CD4-positive, alpha-beta T cell treated with Interleukin-2 at 100 ng/mL for 4 hours (primary cell): Measurements from ENCODE around the gene MDM4.
"Not testable (repeated sequence)": the region's sequence is repeated elsewhere in the genome, so short reads cannot be mapped to it uniquely, and the experiment has no call there.

Source experiments
- DNase-seq: peaks from one replicate; pipeline ENCODE4 v3.0.0-alpha.2; 2020; ENCODE audit warnings: low spot score

The MDM4 gene, protein sequence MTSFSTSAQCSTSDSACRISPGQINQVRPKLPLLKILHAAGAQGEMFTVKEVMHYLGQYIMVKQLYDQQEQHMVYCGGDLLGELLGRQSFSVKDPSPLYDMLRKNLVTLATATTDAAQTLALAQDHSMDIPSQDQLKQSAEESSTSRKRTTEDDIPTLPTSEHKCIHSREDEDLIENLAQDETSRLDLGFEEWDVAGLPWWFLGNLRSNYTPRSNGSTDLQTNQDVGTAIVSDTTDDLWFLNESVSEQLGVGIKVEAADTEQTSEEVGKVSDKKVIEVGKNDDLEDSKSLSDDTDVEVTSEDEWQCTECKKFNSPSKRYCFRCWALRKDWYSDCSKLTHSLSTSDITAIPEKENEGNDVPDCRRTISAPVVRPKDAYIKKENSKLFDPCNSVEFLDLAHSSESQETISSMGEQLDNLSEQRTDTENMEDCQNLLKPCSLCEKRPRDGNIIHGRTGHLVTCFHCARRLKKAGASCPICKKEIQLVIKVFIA

DNA sequence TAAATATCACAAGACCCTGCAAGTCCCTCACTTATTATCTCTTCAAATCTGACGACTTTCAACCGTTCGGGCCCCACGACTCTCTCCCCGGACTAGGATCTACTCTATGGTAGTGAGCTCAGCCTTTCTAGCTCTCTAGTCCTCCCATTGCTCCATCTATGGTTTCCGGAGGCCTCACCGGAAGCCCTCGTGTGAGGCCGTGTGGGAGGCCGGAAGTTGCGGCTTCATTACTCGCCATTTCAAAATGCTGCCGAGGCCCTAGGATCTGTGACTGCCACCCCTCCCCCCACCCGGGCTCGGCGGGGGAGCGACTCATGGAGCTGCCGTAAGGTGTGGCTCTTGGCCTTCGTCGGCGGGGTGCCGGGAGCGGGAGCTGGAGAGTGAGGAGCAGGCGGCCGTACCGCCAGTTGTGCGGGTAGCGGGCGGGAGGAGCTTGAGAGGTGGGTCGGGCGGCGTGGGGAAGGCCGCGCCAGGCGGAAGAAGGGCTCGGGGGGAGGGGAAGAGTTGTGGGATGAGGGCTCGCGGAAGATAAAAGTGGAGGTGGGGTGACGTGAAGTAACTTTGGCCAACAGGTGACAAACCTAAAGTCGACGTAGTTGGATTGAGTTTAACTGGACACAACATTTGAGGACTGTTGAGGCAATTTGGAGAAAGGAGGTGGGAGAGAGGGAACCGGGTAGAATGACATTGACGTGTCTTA lies at the start of gene MDM4:
Gene MDM4, plus strand, starts transcription at position 227 of the 700 bp plus-strand sequence. CDS start 9,113 bp downstream, outside the sequence.
- peak; percentile 95 for DNase-seq

DNA sequence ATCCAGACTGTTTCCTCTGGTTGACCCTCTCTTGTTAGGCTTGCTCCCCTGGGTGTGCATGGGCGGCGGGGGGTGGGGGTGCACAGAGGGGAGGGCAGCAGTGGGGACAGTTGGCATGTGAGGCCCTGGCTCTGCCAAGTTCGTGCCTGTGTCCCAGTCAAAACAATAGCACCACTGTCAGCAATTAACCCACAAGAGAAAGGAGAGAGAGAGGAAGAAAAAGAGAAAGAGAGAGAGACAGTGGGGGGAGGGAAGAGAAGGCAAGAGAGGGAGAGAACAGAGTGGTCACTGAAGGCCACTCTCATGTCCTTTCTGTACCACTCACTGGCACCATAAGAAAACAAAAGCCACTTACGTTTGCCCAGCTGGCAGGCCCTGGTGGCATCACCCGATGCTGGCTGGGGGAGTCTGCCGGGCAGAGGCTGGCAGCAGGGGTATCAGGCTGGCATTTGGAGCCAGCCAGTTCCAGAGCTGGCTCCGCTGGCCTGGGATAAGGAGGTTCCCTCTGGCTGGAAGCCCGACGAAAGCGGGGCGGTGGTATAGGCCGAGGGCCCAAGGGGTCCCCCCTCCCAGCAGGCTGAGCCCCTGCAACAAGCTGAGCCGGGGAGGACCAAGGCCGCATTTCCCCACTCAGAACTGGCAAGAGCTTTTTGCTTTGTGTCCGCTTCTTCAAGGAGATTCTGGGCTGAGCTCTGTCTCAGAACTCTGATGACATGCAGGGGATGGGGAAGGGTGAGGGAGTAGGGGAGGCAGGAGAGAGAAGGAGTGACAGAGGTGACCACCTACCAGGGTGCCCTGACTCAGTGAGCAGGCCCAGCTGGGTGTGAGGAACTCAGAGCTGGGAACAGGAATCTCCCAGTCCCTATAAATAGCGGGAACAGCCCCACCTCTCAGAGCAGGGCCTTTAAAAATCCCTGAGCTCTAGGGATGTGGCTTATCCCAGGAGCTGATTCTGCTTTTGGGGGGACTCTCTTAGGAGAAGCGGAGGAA lies 49.5 kb upstream of the MDM4 start:
- no peak for DNase-seq

DNA sequence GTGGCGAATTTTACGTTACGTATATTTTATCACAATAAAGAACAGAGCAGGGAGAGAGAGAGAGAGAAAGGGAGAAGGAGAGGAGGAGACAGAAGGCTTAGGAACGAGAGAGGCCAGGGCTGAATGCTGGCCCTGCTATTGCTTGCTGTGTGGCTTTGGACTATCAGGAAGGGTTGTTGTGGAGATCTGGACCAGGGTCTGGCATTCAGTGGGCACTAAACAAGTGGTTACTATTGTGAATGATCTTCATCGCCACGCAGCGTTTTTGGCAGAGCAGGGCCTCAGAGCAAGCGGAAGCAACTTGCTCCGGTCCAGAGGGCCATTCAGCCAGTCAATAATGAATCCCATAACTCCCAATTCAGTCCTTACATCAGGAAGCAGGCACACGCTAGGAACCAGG lies 48.0 kb upstream of the MDM4 start:
- DNase-seq, result no peak

DNA sequence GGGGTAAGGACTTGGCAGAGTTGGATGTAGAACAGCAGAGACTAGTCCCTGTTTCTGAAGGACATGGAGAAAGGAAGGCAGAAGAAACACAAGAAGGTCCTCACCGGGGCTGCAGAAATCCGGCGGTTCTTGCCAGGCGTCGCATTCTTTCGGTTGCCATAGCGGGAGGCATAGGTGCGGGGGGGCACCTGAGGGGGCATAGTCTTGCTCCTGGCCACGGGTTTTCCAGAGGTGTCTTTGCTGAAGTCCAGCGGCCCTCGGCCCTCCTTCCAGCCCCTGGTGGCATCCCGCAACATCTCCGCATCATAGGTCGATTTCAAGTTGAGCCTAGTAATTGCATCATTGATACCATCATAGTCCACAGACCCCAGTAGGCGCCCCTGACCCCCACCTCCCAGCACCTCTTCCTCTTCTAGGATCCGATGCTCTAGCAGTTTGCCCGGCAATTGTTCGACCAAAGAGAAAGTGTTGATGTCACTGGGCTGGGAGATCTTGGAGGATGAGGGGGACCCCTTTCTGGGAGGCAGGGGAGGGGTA lies 47.4 kb upstream of the MDM4 start:
- DNase-seq, result no peak

DNA sequence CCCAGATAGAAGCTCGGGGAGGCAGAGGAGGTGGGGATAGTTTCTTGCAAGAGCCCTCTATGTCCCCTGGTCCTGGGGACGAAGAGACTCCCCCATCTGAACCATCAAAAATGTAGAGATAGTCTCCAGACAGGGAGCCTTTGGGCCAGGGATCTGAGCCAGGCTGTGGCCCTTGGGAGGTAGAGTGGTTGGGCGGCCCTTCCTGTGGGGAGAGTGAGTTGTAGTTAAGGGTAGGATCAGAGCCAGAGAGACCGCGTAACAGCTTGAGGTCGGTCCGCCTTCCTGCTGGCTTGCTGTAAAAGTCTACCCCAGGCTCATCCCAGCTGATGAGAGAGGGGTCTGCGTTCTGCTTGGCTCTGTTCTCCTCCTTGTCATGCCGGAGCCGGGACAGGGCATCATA lies 46.9 kb upstream of the MDM4 start:
- DNase-seq, result no peak

DNA sequence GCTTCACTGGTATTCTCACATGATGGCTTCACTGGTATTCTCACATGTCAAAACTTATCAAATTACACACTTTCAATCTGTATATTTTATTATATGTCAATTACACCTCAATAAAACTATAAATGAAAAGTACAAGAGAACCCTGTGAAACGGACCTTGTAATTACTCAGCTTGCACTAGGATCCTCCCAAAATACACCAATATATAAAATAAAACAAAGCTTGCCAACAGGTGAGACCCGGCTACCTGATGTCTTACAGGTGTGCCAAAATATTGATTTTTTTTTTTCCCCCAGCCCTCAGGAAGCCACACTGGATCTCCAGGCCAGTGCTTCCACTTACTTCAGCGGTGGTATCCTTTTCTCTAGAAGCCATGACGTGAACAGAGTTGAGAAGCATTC lies 44.5 kb upstream of the MDM4 start:
- DNase-seq, result no peak

DNA sequence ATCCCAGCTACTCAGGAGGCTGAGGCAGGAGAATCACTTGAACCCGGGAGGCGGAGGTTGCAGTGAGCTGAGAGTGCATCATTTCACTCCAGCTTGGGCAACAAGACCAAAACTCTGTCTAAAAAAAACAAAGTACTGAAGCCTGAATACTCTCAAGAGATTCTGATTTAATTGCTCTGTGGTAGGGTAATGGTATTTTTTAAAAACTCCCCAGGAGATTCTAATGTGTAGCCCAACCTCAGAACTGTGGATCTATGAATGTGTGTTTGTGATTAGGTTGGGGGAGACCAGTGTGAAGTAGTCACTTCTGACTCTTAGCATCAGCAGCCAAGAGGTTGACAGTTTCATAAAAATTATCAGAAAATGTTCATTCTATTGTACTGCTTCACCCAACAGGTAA lies 43.5 kb upstream of the MDM4 start:
- DNase-seq, result no peak

DNA sequence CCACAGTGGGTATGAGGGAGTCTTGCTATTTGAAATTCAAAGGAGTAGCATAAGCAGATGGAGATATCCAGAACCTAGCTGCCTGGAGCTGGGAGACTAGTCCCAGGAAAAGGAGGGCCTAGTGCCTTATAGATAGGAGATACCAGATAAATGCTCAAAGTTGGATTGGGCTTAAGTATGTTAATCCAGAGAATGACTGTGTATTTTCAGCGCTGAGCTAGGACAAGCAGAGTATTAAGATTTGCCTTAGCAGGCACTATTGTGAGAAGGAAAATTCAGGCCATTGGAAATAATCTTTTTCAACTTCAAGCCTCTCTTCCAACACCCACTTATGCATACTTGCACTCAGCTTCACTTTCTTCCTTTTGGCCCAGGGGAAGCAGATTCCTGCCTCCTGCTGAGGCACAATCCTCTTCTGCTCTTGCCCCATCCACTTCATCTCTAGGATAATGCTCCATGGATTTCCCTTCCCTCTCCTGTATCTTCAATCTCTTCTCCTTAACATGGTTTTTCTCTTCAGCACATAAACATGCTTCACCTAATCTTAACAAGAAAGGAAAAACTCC lies 42.7 kb upstream of the MDM4 start:
- DNase-seq, result no peak

DNA sequence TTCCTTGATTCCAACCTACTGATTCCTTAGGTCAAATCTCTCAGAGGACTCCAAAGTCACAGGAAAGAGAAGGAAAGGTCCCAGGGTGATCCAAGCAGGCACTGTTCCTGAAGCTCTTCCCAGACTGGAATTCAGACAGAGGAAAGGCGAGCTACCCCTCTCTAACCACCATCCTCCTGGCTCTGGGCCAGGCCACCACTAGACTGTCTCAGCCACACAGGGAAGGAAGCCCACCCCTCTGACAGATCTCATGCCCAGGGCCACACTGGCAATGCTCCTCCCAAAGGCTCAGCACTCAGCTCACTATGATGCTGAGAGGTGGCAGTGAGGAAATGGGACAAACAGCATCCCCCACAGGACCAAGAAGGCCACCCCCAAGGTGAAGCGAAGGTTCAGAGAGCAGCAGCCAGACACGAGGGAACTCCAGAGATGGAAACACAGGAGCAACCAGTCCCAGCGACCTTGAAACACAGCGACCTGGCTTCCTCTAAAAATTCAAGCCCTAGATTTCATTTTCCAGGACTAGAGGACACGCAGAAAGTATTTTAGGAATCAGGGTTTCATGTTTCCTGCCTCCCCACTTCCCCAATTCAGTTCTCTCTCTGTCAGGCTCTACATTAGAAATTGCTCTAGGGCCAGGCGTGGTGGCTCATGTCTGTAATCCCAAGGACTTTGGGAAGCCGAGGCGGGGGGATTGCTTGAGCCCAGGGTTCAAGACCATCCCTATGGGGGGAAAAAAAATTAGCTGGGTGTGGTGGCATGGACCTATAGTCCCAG lies 40.4 kb upstream of the MDM4 start:
- no peak for DNase-seq

DNA sequence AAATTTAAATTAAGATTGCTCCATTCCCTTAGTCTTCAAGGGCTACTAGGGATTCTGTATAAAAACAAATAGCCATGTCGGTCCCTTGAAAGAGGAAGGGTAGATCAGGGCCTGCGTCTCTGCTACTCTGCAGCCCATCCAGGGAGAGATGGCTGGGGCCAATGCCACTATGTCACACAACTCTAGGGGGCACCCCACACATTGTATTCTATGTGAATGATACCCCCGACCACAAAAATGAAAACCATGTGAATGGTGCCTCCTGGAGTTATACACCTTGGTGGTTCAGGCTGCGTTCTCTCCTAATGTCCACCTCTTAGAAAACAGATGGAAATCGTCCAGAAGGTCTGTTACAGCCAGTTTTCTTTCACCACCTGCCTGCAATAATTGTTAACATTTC lies 39.6 kb upstream of the MDM4 start:
- no peak for DNase-seq

DNA sequence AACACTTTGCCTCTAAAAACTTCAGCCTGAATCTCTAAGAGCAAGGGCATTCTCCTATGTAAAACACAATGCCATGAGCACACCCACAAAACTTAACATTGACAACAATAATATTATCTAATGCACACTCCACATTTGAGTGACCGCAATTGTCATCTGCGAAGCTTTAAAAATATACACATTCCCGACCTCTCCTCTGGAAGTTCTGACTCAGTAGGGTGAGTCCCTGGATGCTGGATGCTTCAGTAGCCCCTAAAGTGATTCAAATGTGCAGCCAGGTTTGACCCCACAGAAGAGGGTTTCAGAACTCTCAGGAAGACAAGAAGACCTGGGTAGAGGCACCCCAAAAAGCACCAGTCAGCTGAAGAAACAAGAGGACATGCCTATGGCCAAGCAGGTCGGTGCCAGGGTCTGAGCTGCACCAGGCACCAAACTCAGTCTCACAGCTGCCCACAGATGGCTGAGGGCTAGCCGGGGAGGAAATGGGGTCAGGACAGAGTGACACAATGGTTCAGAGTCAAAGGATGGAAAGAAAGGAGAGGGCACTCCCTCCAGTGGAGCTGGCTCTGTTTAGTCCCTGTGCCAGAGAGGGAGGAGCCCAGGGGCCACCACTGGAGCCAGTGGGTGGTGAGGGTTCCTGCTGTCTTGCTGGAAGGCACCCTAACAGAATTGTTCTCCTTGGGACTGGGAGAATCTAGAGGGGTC lies 39.0 kb upstream of the MDM4 start:
- DNase-seq, result no peak

DNA sequence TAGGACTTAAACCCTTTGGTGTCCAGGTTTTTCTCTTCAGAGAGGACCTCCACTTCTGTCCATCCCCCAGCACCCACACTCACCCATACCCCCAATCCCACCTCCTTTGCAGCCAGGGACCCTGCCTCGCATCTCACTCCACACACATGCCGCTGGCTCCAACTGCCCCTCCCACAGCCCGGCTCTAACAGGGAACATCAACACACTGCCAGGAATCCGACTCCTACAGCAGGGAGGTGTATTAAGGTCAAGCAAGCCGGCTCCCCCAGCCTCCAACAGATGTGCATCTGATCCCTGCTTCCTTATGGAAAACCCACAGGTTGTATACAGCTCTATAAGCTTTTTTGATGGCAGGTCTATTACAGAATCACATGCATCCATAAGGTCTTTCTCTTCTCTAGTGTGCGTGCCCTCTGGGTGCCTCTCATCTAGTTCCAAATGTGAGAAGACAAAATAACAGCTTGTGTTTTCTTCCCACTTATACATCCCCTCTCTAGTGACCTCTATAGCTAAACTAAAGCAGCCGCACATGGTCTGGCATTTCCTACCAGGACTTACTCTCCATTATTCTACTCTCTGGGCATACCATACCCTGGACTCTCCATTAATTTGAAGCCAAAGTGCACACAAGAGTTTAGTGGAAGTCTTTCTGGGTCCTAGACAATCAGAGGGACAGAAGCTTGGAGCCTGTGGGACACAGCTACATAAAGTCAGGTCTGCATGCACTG lies 37.9 kb upstream of the MDM4 start:
- DNase-seq, result no peak

DNA sequence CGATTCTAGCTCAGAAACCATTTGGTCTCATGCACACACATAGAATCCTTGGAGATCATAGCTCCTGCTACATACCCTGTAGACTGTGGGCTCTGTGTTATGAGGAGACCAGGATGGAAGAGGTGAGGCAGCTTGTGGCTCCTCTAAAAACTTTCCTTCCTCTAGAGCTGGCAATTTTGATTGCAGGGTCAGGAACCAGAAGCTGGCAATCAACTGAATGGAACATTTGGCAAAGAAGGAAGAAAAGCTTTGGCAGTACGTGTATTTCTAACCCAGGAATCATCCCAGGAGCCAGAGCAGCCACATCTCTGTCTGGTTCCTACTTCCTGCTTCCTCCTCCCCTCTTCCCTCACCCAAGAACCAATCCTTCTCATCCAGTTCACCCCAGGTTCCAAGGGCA lies 37.3 kb upstream of the MDM4 start:
- DNase-seq, result no peak

DNA sequence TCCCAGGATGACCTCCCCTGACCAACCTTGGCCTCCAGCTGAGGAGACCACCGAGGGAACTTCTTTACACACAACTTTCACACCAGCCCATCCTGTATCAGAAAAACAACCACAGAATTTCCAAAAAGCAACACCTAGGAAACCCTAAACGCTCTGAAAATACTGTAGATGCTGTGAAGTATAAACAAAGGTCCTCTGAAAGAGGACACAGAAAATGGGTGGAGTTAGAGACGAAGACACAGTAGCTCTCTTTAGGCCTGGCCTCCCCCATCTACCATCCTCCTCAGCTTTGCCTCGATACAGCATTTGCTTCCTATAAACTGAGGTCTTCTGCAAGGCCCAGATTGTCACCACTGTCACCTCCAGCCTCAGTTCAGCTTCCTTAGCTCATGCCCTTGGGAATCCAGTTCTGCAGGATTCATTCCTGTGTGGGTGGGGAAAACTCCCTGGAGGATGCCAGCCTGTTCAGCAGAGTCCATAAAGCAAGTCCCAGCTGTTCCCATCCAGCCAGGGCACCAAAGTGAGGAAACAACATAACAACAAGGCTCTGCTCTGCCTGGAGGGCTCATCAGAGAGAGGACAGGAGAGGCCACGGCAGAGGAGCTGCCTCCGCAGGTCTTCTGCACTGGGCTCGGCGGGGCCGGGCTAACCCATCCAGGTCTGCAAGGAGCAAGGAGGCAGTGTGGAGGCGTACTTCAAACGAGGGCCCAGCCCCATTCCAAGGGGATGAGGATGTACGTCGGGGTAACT lies 36.6 kb upstream of the MDM4 start:
- DNase-seq, result no peak

DNA sequence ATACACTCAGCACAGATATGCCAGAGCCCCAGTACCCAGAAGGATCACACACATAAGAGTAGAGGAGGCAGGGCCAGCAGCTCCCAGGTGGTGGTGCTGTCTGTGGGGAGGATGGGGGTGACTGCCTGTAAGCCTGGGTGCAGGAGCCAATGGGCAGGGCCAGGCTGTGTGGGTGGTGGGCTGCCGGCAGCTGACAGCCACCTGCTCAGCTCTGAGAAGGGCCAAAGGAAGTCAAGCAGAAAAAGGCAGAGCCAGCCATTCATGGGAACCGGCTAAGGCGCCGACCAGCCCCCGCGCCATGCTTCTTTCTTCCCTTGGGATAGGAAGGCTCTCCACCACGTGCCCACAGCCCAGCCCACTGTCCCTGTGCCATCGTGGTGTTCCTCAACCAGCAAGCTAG lies 35.7 kb upstream of the MDM4 start:
- no peak for DNase-seq

DNA sequence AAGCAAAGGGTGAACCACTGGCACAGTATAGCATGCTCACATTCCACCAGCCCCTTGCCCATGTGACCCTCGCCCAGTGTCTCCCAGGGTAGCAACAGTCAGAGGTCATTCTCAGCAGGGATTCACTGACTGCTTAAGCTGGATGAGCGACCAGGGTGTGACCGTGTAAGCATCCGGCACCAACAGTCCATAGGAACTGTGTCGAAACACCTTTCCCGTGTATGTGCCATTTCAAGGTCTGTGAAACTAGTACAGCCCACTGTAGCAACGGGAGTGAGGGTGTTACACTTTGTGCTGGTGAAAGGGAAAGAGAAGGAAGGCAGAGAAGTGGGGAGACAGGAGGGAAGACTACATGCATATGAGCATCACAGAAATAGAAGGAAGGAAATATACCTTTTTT lies 32.4 kb upstream of the MDM4 start:
- no peak for DNase-seq

DNA sequence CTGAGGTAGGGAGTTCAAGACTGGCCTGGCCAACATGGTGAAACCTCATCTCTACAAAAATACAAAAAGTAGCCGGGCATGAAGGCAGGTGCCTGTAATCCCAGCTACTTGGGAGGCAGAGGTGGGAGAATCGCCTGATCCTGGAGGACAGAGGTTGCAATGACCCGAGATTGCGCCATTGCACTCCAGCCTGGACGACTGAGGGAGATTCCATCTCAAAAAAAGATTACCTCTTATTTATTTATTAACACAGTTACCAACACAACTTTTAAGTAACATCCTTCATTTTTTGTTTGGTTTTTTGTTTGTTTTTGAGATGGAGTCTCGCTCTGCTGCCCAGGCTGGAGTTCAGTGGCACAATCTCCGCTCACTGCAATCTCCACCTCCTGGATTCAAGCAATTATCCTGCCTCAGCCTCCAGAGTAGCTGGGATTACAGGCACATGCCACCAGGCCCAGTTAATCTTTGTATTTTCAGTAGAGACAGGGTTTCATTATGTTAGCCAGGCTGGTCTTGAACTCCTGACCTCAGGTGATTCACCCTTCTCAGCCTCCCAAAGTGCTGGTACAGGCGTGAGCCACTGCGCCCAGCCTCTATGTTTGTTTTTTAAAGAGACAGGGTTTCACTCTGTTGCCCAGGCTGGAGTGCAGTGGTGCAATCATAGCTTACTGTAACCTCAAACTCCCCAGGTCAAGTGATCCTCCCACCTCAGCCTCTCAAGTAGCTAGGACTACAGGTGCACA lies 29.5 kb upstream of the MDM4 start:
- DNase-seq, result not testable (repeated sequence)

DNA sequence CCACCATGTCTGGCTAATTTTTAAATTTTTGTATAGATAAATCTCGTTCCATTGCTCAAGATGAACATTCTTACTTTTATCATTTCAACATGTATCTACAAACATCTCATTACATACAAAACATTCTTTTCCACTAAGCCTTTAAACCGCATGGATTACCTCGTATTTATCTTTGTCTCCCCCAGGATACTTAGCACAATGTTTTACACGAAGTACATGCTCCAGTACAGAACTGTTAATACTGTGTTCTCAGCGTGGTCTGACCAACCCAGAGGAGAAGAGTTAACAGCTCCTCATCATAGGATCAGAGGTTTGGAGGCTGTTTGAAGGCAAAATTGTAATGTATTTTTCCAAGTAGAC lies 29.0 kb upstream of the MDM4 start:
- DNase-seq, result no peak
